ENCODE measurements around the gene NR3C2.

- TF ChIP-seq EZH2 (IDR thresholded peaks at IDR 0.05; ENCODE audit: low read depth) (no peak), CTCF (conservative IDR thresholded peaks at IDR 0.05) (no peak)
Observed at GRCh38 chr4:148369919-148370318, 72.3 kb downstream of the NR3C2 start.

Data from PC-9 (cell line).